GM21717 (cell line): ENCODE results near the gene FAM229B.
"Not testable (repeated sequence)": the region's sequence is repeated elsewhere in the genome, so short reads cannot be mapped to it uniquely, and the experiment has no call there.

Source experiments
- ATAC-seq: cut with Tn5 transposase; IDR thresholded peaks from one replicate; pipeline ENCODE4 v1.9.1; 2021; ENCODE audit warnings: mild to moderate bottlenecking, moderate library complexity; ENCODE audit not compliant: unreplicated experiment

The FAM229B gene

GRCh38 chr6:112087136-112087911, at the start of gene FAM229B, which contains the start of gene TUBE1:
FAM229B (plus strand) TSS chr6:112087591; CDS start chr6:112099284, 11,693 bp downstream.
TUBE1 (minus strand) TSS chr6:112087482; CDS start chr6:112087434, 48 bp downstream.
- ATAC-seq, result peak; percentile 98

- ATAC-seq, result no peak
Measured at GRCh38 chr6:112037783-112038216, 49.6 kb upstream of the FAM229B start.

- no peak for ATAC-seq
Measured at GRCh38 chr6:112038268-112038667, 49.1 kb upstream of the FAM229B start.

GRCh38 chr6:112038756-112039430, 48.5 kb upstream of the FAM229B start:
- ATAC-seq, result no peak

- no peak for ATAC-seq
Measured at GRCh38 chr6:112039431-112039770, 48.0 kb upstream of the FAM229B start.

GRCh38 chr6:112040956-112041355, 46.4 kb upstream of the FAM229B start:
- no peak for ATAC-seq

- no peak for ATAC-seq
Measured at GRCh38 chr6:112041535-112041934, 45.9 kb upstream of the FAM229B start.

- ATAC-seq, result peak; percentile 92
Measured at GRCh38 chr6:112043032-112044007, 44.1 kb upstream of the FAM229B start.

- ATAC-seq, result no peak
Measured at GRCh38 chr6:112044196-112044595, 43.2 kb upstream of the FAM229B start.

GRCh38 chr6:112044856-112045255, 42.5 kb upstream of the FAM229B start:
- ATAC-seq, result no peak

GRCh38 chr6:112047523-112047922, 39.9 kb upstream of the FAM229B start:
- not testable (repeated sequence) for ATAC-seq

- ATAC-seq, result no peak
Measured at GRCh38 chr6:112049026-112049799, 38.2 kb upstream of the FAM229B start.

GRCh38 chr6:112049996-112050395, 37.4 kb upstream of the FAM229B start:
- ATAC-seq, result no peak

- no peak for ATAC-seq
Measured at GRCh38 chr6:112050429-112050828, 37.0 kb upstream of the FAM229B start.

GRCh38 chr6:112051251-112051740, 36.1 kb upstream of the FAM229B start:
- not testable (repeated sequence) for ATAC-seq

- ATAC-seq, result no peak
Measured at GRCh38 chr6:112054001-112054400, 33.4 kb upstream of the FAM229B start, which contains the start of gene CCN6. CCN6 (plus strand) TSS chr6:112054104; CDS start chr6:112054358, 254 bp downstream.

GRCh38 chr6:112054555-112055190, 32.7 kb upstream of the FAM229B start:
- ATAC-seq, result no peak

- ATAC-seq, result no peak
Measured at GRCh38 chr6:112058243-112059032, 29.0 kb upstream of the FAM229B start.

- no peak for ATAC-seq
Measured at GRCh38 chr6:112061605-112062004, 25.8 kb upstream of the FAM229B start.
